GM21381 (cell line): Measurements from ENCODE around the gene SKOR2.
"Not testable (repeated sequence)": the region's sequence is repeated elsewhere in the genome, so short reads cannot be mapped to it uniquely, and the experiment has no call there.

Source experiments
- ATAC-seq: cut with Tn5 transposase; IDR thresholded peaks from one replicate; pipeline ENCODE4 v1.9.1; 2021; ENCODE audit warnings: mild to moderate bottlenecking, moderate library complexity; ENCODE audit not compliant: unreplicated experiment

SKOR2 gene

GRCh38 chr18:47204908-47205522 lies 46.4 kb downstream of the SKOR2 start:
- ATAC-seq, result no peak

DNA sequence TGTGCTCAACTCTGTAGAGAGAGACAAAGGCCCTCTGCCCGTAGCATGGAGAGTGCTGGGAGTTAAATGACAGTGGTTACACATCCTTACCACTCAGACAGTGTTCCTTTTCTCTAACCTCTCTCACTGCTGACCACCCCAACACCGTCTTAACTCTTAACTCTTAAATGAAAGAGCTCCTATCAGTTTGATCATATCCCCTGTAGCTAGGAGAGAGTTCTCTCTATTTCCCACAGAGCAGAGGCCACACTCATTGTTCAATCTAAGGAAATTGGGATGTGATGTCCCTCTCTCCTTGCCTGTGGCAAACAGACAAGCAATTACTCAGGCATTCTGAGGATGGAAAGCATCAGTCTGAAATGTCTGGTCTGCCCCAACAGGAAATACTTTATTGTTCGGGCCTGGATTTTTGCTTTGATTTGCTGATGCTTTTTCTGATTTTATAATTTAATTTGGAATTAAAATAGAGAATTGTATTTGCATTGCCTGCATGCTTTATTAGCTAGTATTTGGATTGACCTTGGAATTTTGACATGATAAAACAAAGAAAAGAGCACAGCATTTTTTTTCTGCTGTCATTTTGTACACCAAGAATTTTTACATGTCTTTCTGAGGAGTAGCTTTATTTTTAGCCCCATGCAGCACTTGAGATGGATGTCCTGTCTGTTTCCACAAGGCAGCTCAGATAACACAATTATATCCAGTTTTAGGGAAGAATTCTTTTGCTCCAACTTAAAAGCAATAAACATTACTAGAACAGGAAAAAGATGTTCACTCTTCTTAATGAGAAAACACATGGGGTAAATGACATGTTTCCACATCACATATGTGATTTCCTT lies 47.6 kb downstream of the SKOR2 start:
- no peak for ATAC-seq

GRCh38 chr18:47195961-47196360 lies 55.5 kb downstream of the SKOR2 start:
- not testable (repeated sequence) for ATAC-seq

- no peak for ATAC-seq
Observed at GRCh38 chr18:47191961-47192360, 59.5 kb downstream of the SKOR2 start.

DNA sequence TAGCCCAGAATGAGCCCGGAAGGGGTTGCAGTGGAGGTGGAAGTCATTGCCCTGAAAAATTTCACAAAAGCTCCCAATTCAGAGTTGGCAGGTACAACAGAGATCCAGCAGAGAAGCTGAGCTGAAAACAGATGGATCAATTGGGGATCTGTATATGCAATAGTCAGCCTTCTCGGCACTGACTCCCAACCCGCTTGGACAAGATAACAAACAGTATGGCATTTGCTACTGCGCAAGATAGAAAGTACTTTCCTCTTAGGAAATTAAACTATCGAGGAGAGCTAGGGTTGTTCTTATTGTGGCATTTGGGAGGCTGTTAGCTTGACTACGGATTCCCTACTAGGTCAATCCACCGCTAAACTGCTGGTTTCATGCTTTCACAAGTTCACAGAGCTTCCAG lies 63.7 kb downstream of the SKOR2 start:
- no peak for ATAC-seq

DNA sequence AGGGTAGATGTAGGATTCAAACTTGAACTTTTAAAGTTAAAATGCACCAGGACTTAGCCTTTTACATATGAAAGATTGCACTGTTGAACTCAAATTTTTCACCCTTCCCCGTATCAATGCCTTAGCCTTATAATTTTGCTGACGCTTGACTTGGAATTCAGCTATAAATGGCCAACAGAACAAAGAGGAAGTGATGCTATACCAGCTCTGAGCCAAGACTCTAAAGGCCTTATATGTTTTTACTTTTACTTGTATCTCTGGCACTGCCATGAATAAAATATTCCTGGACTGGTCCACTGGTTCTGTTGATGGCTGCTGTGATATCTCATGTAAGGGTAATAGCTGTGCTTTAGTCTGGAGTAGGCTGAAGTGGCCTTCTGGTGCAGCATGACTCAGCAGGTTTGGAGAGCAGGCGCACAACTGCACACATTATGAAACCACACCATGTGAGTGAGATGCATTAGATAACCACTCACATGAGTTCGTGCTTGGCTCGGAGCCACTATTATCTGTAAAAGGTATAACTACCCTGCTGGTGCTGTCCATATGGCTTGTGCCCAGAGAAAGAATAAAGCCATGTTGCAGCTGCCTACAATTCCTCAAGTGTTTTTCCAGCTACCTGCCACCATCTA lies 66.9 kb downstream of the SKOR2 start:
- ATAC-seq, result no peak

DNA sequence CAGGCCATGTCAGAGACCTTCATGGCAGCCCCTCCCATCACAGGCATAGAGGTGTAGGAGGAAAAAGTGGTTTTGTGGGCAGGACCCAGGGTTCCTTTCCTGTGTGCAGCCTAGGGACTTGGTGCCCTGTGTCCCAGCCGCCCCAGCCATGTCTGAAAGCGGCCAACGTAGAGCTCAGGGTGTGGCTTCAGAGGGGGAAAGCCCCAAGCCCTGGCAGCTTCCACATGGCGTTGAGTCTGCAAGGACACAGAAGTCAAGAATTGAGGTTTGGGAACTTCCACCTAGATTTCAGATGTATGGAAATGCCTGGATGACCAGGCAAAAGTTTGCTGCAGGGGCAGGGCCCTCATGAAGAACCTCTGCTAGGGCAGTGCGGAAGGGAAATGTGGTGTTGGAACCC lies 69.3 kb downstream of the SKOR2 start:
- not testable (repeated sequence) for ATAC-seq

GRCh38 chr18:47180765-47181164 lies 70.7 kb downstream of the SKOR2 start:
- ATAC-seq, result no peak

DNA sequence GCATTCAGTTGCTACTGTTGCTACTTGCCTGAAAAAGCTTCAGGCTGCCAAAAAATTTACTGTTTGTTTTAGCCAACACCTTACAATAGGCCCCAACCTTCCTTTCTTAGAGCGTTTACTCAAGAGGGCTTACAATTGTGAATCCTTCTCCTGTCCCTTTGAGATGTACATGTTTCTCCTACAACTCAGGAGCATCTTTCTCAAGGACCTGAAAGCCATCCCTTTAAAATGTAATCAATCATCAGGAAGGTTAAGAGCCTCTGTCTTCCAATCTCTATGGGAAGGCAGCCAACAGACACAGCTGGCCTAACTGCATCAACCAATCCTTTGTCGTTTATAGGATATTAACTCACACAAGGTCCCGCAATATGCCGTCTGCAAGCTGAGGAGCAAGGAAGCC lies 71.9 kb downstream of the SKOR2 start:
- ATAC-seq, result no peak

DNA sequence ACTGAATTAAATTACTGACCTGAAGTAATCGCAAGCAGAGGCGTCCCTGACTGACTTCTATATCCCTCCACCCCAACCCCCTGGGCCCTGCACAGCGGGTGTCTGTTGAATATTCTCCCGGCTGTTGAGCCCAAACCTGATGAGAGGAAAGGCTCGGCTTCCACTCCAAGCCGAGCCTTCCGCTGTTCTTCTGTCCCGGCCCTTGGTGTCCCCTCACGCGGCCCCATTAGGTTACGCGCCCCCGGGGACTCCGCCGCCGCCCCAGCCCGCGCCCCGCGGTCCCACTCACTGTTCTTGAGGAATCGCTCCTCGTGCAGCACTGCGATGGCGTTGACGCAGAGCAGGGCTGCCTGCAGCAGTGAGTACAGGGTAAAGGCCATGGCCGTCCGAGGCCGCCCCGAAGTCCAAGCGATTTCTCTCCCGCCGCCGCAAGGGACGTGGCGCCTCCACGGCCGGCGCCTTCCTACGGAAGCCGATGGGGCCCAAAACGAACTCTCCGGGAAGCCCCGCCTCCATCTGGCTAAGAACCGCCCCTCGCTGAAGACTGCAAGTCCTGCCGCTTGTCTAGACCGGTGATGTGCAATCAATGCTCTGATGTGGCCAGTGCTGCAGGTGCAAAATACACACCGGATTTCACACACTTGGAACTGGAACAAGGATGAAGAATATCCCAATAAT lies 75.4 kb downstream of the SKOR2 start, which contains the start of gene IER3IP1:
TSS of gene IER3IP1 (minus strand) at position 467 of the 678 bp plus-strand sequence. CDS start at position 380, 87 bp downstream.
- ATAC-seq, result peak; percentile 76

DNA sequence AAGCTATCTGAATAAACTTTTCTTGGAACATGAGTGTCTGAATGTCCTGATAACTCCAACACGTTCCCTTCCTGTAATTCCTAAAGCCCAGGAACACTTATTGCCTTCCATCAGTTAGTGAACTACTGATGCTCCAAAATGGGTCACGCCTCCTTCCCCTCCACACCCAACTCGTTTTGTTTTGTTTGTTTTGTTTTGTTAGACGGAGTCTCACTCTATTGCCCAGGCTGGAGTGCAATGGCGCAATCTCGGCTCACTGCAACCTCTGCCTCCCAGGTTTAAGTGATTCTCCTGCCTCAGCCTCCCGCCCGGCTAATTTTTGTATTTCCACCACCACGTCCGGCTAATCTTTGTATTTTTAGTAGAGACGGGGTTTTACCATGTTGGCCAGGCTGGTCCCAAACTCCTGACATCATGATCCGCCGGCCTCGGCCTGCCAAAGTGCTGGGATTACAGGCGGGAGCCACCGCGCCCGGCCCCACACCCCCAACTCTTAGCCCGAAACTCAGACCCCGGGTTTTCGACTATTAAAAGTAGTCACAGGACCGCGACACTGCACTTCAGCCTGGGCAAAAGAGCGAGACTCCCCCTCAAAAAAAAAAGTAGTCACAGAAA lies 76.1 kb downstream of the SKOR2 start:
- peak; percentile 11 for ATAC-seq

- ATAC-seq, result no peak
Observed at GRCh38 chr18:47174545-47175116, 76.8 kb downstream of the SKOR2 start.

- ATAC-seq, result no peak
Observed at GRCh38 chr18:47172476-47172875, 79.0 kb downstream of the SKOR2 start.

DNA sequence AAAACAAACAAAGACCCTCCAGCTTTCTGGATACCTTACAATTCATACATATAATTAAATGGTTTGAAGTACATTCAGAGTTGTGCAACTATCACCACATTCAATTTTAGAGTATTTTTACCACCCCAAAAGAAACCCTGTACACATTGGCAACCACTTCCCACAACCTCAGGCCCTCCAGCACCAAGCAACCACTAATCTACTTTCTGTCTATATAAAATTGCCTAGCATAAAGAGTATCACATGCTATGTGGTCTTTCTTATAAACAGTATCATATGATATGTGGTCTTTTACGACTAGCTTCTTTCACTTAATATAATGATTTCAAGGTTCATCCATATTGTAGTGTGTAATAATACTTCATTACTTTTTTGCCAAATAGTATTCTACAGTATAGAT lies 82.5 kb downstream of the SKOR2 start:
- no peak for ATAC-seq

DNA sequence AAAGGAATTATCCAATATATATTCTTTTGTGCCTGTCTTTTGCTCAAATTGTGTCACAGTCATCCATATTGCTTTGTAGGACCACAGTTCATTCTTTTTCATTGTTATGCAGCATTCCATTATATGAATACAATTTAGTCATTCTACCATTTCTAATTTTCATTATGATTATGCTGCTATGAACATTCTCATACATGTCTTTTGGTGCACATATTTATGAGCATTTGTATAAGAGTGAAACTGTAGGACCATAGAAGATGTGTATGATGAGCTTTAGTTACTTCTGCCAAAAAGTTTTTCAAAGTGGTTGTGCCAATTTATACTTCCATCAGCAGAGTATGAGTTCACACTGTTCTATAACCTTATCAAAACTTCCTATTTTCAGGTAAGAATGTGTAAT lies 83.0 kb downstream of the SKOR2 start:
- no peak for ATAC-seq

DNA sequence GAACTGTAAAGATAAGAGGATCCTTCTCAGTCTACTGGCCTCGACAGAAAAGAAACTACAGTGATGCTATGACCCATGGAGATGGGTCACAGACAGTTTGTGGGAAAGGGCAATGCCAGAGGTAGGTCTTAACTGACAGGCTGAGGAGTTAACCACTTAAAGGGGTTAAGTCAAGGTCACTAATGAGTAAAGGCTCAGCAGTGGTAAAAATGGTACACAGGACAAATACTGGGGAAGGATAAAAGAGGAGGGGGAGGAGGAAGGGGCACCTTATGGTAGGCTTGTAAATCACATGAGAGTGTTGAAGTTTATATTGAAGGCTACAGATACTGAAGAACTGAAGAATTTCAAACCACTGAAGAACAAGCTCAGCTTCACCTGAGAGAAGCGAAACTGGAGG lies 85.2 kb downstream of the SKOR2 start:
- ATAC-seq, result no peak

DNA sequence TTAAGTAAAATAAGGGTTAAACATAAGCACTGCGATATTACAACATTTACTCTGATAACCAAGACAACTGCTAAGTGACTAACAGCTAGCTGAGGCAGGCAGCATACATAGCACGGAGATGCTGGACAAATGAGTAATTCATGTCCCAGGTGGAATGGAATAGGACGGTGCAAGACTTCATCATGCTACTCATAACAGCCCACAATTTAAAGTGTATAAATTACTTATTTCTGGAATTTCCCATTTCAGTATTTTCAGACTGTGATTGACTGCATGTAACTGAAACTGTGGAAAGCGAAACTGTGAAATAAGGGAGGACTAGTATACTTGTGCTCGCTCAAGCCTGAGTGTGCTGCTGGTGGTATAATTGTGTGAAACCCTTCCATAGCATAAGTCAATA lies 88.2 kb downstream of the SKOR2 start:
- ATAC-seq, result peak; percentile 82

DNA sequence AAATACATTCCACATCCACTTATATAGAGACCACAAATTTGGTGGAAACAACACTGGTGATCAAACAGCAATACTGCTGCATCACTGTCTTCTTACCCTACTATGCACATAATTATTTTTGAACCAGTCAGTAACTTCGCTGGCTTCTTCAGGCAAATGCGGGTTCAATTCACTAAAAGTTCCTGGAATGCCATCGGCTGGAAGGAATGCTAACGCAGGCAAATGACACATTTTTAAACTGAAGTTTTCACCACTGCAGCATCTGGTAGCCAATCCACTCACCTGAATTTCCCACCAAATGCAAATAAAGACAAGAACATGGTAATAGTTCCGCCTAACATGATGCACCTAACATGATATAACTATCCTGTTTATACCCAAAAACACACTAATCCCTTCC lies 91.2 kb downstream of the SKOR2 start:
- no peak for ATAC-seq

DNA sequence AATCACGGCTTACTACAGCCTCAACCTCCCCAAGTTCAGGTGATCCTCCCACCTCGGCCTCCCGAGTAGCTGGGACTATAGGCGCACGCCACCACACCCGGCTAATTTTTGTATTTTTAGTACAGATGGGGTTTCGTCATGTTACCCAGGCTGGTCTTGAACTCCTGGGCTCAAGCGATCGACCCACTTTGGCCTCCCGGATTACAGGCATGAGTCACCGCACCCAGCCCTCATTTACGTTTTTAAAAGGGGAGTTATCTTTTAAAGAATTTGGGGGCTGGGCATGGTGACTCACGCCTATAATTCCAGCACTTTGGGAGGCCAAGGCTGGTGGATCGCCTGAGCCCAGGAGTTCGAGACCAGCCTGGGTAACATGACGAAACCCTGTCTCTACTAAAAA lies 93.1 kb downstream of the SKOR2 start:
- not testable (repeated sequence) for ATAC-seq
